Gastroesophageal sphincter (tissue), 4 donors: ENCODE measurements around the gene ATP10A. TPM values are rescaled to one million over a fixed set of nuclear protein-coding genes. Genes with fewer than 3 reads are reported as not detected.

Experiments
- ATAC-seq: fragments of 150-250 bp; one replicate; pipeline ENCODE4 v1.9.1; 2016; ENCODE audit warnings: mild to moderate bottlenecking, moderate library complexity
- H3K27ac ChIP-seq, 4 donors: fragments of 200-600 bp; sonication (generic) in 3 of 4; 1 replicate in 3 of 4; 2 replicates in 1 of 4; pipeline ENCODE4 v1.5.1; 2016 to 2019
- H3K27me3 ChIP-seq: fragments of 200-600 bp; sonication (generic); one replicate; pipeline ENCODE4 v1.5.1; 2019
- H3K36me3 ChIP-seq, 2 donors: fragments of 200-600 bp; sonication (generic); one replicate each; pipeline ENCODE4 v1.5.1; 2019; ENCODE audit warnings: control low read depth in 1 of 2
- H3K4me1 ChIP-seq, 3 donors: fragments of 200-600 bp; sonication (generic); 1 replicate in 2 of 3; 2 replicates in 1 of 3; pipeline ENCODE4 v1.5.1; 2016 to 2019; ENCODE audit warnings: control low read depth in 2 of 3
- H3K4me3 ChIP-seq, 2 donors: fragments of 200-600 bp; sonication (generic); one replicate each; pipeline ENCODE4 v1.5.1; 2019; ENCODE audit warnings: mild to moderate bottlenecking in 1 of 2, moderate library complexity in 1 of 2
- H3K9me3 ChIP-seq, 3 donors: fragments of 200-600 bp; sonication (generic); one replicate each; pipeline ENCODE4 v1.5.1; 2017 to 2019; ENCODE audit warnings: control low read depth in 2 of 3
- EP300 ChIP-seq: sonication (generic); formaldehyde crosslinking; IDR thresholded peaks from one replicate; pipeline ENCODE4 v1.6.1; 2017; ENCODE audit warnings: antibody characterized with exemption, mild to moderate bottlenecking
- POLR2A ChIP-seq, 2 donors: fragments of 450-650 bp; IDR thresholded peaks; one replicate each; pipeline ENCODE4 v1.6.1; 2017; ENCODE audit warnings: antibody characterized with exemption in 2 of 2, mild to moderate bottlenecking in 2 of 2, moderate library complexity in 1 of 2
- POLR2AphosphoS5 ChIP-seq: sonication (generic); formaldehyde crosslinking; IDR thresholded peaks from one replicate; pipeline ENCODE4 v1.6.1; 2017; ENCODE audit warnings: antibody characterized with exemption
- WGBS, 2 donors: methylation state at CpG; one replicate each; pipeline ENCODE4 v1.1.5; 2018; ENCODE audit warnings: low coverage in 1 of 2; 5-methylcytosine and 5-hydroxymethylcytosine counted together
- total RNA-seq, 4 donors: library from RNA; depleted of rRNA; stranded (reverse); fragments of >200 nt; gene quantifications; one replicate each; pipeline ENCODE4 v1.1.0, GENCODE V29; 2016
- TF ChIP-seq, protein P1 (sequence below), 4 experiments: fragments of 200-600 bp in 2 of 4; fragments of 450-650 bp in 2 of 4; sonication (generic) in 1 of 4; IDR thresholded peaks; one replicate each; pipeline ENCODE4 v1.5.1; 2017 to 2019; ENCODE audit warnings: antibody characterized with exemption in 4 of 4, mild to moderate bottlenecking in 2 of 4, moderate library complexity in 2 of 4

Gene ATP10A
- total RNA-seq, 4 donors from 2014 or later: 22.9 to 41.8 (median 24.6) TPM

DNA sequence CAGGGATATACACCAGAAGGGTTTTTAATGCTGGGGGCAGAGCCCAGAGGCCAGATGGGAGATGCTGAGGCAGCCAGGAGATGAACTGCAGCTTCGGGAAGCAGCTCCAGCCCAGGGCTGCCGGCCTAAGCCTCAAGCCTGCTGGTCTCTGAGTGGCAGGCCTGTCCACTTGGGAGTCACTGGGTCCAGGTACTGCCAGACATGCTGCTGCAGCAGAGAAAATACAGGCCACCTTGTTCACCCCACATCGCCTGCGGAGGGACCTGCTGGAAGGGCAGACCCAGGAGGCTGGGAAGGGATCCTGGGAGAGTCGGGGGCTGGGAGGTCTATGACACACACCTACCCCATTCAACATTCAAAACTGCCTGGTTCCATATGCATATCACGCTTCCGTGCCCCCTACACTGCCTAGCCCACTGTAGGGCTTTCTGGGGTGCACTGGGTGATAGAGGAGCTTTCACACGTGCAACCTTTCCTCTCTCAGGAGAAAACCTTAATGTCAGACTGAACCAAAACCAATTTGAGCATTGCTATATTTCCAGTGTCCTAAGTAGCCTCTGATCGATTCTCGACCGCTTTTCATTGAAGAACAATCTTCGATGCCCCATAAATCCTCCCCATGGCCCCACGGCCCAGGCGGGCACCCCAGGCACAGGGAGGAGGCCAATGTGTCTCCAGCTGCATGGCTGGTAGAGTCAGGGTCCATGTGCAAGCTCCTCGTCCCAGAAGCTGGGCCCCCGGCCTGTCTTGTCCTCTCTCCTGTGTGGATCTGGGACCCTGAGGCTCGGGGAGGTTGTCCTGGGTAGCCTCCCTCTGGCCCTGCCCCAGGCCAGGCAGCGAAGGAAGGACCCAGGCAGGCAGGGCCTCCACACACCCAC lies 147.4 kb downstream of the ATP10A start:
- Histone ChIP-seq H3K4me1 (peaks cover 0 to 13% (median 0%) of the 10 kb centered on the region in 3 donors), H3K36me3 (peaks cover 0 to 71% of the 10 kb centered on the region in 2 donors), H3K27me3 (no peaks in the 10 kb centered on the region), H3K4me3 (no peak overlapping the region), H3K9me3 (no peaks in the 10 kb centered on the region), H3K27ac (no peak overlapping the region)
- 98 to 100% methylated on average over 4 to 5 of the region's 18 CpGs for WGBS, 2 donors
- no peak for ATAC-seq
- TF ChIP-seq POLR2A (IDR thresholded peaks at IDR 0.05) (no peak), EP300 (no peak), POLR2AphosphoS5 (no peak)
- TF ChIP-seq, protein P1, sequence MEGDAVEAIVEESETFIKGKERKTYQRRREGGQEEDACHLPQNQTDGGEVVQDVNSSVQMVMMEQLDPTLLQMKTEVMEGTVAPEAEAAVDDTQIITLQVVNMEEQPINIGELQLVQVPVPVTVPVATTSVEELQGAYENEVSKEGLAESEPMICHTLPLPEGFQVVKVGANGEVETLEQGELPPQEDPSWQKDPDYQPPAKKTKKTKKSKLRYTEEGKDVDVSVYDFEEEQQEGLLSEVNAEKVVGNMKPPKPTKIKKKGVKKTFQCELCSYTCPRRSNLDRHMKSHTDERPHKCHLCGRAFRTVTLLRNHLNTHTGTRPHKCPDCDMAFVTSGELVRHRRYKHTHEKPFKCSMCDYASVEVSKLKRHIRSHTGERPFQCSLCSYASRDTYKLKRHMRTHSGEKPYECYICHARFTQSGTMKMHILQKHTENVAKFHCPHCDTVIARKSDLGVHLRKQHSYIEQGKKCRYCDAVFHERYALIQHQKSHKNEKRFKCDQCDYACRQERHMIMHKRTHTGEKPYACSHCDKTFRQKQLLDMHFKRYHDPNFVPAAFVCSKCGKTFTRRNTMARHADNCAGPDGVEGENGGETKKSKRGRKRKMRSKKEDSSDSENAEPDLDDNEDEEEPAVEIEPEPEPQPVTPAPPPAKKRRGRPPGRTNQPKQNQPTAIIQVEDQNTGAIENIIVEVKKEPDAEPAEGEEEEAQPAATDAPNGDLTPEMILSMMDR (IDR thresholded peaks at IDR 0.05): no peak

DNA sequence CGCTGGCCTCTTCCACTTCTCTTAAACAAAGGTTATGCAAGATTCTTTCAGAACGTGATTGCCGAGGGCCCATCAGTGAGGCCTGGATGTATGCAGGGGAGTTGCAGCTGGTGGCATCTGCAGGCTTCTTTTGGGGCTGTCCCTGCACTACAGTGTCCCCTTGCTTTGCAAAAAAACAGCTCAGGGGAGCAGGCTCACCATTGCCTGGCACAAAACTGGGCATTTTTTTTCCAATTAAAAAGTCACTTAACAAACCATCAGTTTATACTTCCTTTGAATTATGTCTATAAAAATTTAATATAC lies 148.6 kb downstream of the ATP10A start:
- peaks cover 0 to 61% of the 10 kb centered on the region in 2 donors for H3K36me3 ChIP-seq

DNA sequence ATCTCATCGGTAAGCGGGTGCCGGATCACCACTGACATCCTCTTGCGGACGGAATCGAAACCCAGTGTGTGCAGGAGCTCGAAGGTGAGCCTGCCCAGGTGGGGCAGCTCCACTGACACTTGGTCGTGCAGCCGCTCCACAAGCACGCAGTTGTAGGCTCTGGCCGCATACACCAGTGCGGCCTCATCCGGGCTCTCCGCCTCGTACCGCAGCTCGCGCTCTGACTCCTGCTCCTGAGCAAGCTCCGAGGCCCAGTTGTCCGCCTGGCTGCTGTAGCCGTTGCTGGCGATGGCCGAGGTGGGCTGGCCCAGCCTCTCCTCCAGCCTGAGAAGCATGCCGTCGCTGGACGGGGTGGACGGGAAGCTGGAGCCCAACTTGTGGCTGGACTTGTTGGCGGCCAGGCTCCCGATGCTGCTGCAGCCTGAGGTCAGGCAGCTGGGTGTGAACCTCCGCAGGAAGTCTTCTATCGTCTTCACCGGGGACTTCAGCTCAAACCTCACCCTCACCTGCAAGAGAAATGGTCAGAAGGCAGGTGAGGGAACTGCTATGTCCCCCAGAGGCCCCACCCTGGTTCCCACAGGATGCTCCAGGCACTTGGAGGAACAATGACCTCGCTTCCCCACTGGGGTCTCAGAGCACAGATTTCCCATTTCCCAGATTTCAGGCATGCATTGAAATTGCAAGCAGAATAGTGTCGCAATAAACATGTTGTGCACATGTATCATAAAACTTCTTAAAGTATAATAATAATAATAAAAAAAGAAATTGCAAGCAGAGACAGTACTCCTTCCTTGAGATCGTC lies 149.2 kb downstream of the ATP10A start:
- Histone ChIP-seq H3K27ac (no peak overlapping the region), H3K9me3 (no peaks in the 10 kb centered on the region), H3K4me1 (peaks cover 0 to 16% (median 0%) of the 10 kb centered on the region in 3 donors), H3K4me3 (no peak overlapping the region), H3K27me3 (no peaks in the 10 kb centered on the region), H3K36me3 (peaks cover 0 to 56% of the 10 kb centered on the region in 2 donors)
- ATAC-seq: no peak
- 94 to 97% methylated on average over 4 to 5 of the region's 35 CpGs for WGBS, 2 donors
- no peak for TF ChIP-seq POLR2AphosphoS5
- TF ChIP-seq POLR2A (IDR thresholded peaks at IDR 0.05): no peak
- TF ChIP-seq, protein P1 (IDR thresholded peaks at IDR 0.05): no peak
- TF ChIP-seq EP300: no peak

More for the DNA sequence above, 148.6 kb downstream of the ATP10A start:
- H3K4me3 ChIP-seq: no peak overlapping the region
- no peaks in the 10 kb centered on the region for H3K9me3 ChIP-seq
- H3K4me1 ChIP-seq: peaks cover 0 to 15% (median 0%) of the 10 kb centered on the region in 3 donors
- no peaks in the 10 kb centered on the region for H3K27me3 ChIP-seq
- TF ChIP-seq POLR2AphosphoS5 (no peak), EP300 (no peak), POLR2A (IDR thresholded peaks at IDR 0.05) (no peak)
- TF ChIP-seq, protein P1 (IDR thresholded peaks at IDR 0.05): no peak
- no peak for ATAC-seq
- 40 to 78% methylated on average over 2 to 3 of the region's 3 CpGs for WGBS, 2 donors
- H3K27ac ChIP-seq: no peak overlapping the region

DNA sequence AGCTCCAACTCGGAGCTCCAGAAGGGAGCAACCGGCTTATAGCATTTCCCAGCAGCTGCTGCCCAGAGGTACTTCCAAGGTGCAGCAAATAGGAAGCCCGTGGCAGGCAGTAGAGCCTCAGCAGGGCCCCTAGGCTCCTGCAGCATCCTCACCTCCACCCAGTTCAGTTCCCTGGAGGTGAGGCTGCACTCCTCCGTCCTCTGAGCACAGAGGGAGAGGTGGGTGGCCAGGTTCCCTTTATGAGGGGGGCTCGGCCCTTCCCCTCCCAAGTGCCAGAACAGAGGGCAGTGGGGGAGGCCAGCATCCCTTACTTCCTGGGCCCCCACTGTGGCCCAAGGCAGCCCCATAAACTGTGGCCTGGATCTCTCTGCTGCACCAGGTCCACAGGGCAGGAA lies 150.2 kb downstream of the ATP10A start:
- ATAC-seq: no peak
- Histone ChIP-seq H3K4me3 (no peak overlapping the region), H3K36me3 (peaks cover 0 to 50% of the 10 kb centered on the region in 2 donors), H3K9me3 (no peaks in the 10 kb centered on the region), H3K27me3 (no peaks in the 10 kb centered on the region), H3K4me1 (peaks cover 0 to 23% (median 0%) of the 10 kb centered on the region in 3 donors), H3K27ac (no peak overlapping the region)
- TF ChIP-seq POLR2A (IDR thresholded peaks at IDR 0.05) (no peak), EP300 (no peak), POLR2AphosphoS5 (no peak)
- TF ChIP-seq, protein P1 (IDR thresholded peaks at IDR 0.05): no peak
- WGBS, 2 donors: 80 to 90% methylated on average over 1 to 2 of the region's 5 CpGs
